ENCODE measurements around the gene GULP1. TPM values are rescaled to one million over a fixed set of nuclear protein-coding genes. Genes with fewer than 3 reads are reported as not detected.

GULP1 gene
- total RNA-seq, 1 donor from 2014 or later: not detected

DNA sequence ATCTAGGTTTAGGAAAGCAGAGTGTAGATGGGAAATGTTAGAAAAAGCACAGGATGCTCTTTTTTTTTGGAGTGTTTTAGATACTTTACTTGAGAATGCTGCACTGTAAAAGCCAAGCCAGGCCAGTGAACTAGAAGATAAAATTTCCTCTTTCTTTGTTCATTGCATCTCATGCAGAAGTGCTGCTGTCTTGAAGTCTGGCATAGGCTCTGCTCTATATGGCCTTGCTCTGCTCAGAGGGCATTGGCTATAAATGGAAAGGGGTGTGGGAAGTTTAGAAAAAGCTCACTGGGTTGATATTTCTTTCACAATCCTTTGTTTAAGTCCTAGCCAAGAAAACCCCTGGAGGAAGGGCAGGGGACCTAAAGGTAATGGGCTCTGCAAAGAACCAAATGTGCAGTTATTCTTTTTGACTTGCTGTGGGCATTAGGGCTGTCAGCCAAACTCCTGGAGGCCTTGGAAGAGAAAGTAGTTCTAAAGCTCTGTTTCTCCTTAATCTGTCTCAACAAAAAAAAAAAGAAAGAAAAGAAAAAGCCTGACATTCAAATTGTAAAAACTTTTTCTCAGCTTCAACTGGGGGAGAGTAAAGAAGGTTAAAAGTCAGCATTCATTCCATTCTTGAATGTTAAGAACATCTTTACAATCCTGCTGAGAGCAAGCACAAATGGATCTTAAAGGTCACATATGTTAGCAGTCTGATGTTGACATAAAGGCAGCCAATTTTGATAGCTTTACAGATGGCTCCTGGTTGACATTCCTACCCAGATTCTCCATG is 338.3 kb downstream of the GULP1 start:
- no peak overlapping the region for H3K27ac Mint-ChIP-seq
- POLR2A ChIA-PET: no interaction called here
- no peaks in the 10 kb centered on the region for H3K27me3 Mint-ChIP-seq
- no peaks in the 10 kb centered on the region for H3K4me1 Mint-ChIP-seq
- TF ChIP-seq, protein P1, sequence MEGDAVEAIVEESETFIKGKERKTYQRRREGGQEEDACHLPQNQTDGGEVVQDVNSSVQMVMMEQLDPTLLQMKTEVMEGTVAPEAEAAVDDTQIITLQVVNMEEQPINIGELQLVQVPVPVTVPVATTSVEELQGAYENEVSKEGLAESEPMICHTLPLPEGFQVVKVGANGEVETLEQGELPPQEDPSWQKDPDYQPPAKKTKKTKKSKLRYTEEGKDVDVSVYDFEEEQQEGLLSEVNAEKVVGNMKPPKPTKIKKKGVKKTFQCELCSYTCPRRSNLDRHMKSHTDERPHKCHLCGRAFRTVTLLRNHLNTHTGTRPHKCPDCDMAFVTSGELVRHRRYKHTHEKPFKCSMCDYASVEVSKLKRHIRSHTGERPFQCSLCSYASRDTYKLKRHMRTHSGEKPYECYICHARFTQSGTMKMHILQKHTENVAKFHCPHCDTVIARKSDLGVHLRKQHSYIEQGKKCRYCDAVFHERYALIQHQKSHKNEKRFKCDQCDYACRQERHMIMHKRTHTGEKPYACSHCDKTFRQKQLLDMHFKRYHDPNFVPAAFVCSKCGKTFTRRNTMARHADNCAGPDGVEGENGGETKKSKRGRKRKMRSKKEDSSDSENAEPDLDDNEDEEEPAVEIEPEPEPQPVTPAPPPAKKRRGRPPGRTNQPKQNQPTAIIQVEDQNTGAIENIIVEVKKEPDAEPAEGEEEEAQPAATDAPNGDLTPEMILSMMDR (IDR thresholded peaks at IDR 0.05): no peak
- ATAC-seq (ENCODE audit: low read depth): no peak
- no peak overlapping the region for H3K4me3 Mint-ChIP-seq
- CTCF ChIA-PET: no interaction called here
- intact Hi-C loops (cut with micrococcal nuclease): no loop called here
- H3K9me3 Mint-ChIP-seq: peaks cover 2% of the 10 kb centered on the region
- H3K36me3 Mint-ChIP-seq (ENCODE audit: low read depth): no peaks in the 10 kb centered on the region
- no peak for DNase-seq

DNA sequence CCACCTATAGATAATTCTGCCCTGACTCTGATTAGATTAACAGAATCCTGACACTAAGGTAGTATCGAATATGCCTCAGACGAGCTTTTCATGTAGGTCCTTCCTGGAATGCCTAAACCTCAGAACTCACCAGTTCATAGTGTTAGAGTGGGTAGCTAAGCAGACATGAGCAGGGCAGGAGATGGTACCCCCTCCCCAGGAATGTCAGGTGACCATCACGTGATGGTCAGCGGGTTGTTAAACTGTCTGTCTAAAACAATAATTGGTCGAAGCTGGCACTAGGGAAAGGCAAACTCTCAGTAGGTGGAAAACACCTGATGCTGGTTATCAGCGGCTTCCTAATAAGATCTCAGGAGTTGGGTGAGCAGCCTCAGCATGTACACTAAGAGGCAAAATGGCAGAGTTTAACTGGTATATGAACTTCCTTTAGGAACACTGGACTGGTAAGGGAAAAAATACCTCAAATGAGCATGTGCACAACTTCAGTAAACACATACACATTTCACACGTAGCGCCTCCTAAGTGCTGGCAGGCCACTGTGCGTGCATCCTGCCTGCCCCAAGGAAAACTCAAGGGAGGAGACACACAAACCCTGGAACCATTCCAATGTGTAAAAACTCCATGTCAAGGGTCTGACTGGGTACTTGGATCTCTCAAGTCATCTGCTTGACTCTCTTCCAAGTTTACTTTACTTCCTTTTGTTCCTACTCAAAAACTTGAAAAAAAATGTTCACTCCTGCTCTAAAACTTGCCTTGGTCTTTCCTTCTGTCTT is 339.5 kb downstream of the GULP1 start:
- ChIA-PET POLR2A (no interaction called here), CTCF (no interaction called here)
- H3K27me3 Mint-ChIP-seq: no peaks in the 10 kb centered on the region
- no peak overlapping the region for H3K27ac Mint-ChIP-seq
- H3K36me3 Mint-ChIP-seq (ENCODE audit: low read depth): no peaks in the 10 kb centered on the region
- intact Hi-C loops (cut with micrococcal nuclease): no loop called here
- no peak for DNase-seq
- no peak for ATAC-seq (ENCODE audit: low read depth)
- TF ChIP-seq, protein P1 (IDR thresholded peaks at IDR 0.05): no peak
- no peak overlapping the region for H3K4me3 Mint-ChIP-seq
- H3K4me1 Mint-ChIP-seq: no peaks in the 10 kb centered on the region
- H3K9me3 Mint-ChIP-seq: peaks cover 2% of the 10 kb centered on the region

DNA sequence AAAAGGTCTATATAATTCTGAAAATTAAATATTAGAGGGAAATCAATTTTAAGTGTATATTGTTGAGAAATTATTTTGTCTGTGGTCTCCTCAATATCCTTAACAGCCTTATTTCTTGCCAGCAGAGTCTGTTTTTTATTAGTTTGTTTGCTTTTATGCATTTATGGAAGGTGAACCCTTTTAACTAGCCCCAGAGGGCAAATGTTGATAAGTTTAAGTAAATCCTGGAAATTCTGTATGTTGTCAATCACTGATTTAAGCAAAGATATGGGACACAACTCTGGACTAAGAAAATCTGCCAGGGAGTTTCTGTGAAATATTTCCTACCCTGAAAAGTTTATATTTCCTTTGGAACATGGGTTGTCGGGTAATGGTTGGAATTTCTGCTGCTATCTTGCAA is 343.0 kb downstream of the GULP1 start:
- Mint-ChIP-seq H3K9me3 (no peaks in the 10 kb centered on the region), H3K4me1 (no peaks in the 10 kb centered on the region), H3K36me3 (ENCODE audit: low read depth) (no peaks in the 10 kb centered on the region), H3K4me3 (no peak overlapping the region), H3K27me3 (no peaks in the 10 kb centered on the region), H3K27ac (no peak overlapping the region)
- TF ChIP-seq, protein P1 (IDR thresholded peaks at IDR 0.05): no peak
- intact Hi-C loops (cut with micrococcal nuclease): no loop called here
- no peak for DNase-seq
- ATAC-seq (ENCODE audit: low read depth): no peak
- ChIA-PET CTCF (no interaction called here), POLR2A (no interaction called here)
